ENCODE results near the gene TPSB2.
"Not testable (repeated sequence)": the region's sequence is repeated elsewhere in the genome, so short reads cannot be mapped to it uniquely, and the experiment has no call there.

TPSB2 gene

DNA sequence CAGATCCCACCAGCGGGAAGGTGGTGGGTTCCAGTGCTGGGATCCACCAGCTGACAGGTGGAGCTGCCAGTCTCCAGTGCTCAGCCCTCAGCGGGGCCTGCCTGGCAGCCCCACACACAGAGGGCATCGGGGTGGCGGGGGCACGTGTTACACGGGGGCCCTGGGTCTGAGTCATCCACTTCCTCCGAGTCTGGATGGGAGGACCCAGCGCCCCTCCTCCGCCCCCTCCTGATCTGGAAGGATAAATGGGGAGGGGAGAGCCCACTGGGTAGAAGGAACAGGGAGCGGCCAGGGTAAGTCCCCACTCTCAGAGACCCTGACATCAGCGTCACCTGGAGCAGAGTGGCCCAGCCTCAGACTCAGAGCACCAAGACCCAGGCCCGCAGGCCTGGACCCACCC lies 10.5 kb upstream of the TPSB2 start, which contains the start of gene TPSAB1:
TSS of gene TPSAB1 (plus strand) at position 270 of the 400 bp plus-strand sequence. CDS start 234 bp downstream, outside the sequence.
- not testable (repeated sequence) for DNase-seq (ENCODE audit: low read depth)

- DNase-seq (ENCODE audit: low read depth), result not testable (repeated sequence)
Measured at GRCh38 chr16:1239575-1239974, 9.6 kb upstream of the TPSB2 start.

DNA sequence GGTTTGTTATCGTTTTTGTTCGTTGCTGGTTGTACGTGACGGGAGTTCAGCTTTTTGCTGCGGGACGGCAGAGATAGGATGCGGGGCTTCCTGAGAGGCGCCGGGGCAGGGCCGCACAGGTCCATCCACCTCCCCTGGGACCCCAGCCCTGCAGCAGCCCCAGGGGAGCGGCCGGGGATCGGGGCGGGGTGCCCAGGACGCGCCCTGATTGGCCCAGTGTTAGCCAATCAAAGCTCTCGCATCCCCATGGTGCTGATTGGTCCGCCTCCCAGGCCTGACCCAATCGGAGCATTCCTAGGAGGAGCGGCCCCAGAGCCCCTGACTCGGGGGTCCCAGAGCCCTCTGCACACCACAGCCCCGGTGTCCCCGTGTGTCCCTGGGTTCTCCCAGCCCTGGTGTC lies 8.9 kb upstream of the TPSB2 start:
- DNase-seq (ENCODE audit: low read depth), result not testable (repeated sequence)

DNA sequence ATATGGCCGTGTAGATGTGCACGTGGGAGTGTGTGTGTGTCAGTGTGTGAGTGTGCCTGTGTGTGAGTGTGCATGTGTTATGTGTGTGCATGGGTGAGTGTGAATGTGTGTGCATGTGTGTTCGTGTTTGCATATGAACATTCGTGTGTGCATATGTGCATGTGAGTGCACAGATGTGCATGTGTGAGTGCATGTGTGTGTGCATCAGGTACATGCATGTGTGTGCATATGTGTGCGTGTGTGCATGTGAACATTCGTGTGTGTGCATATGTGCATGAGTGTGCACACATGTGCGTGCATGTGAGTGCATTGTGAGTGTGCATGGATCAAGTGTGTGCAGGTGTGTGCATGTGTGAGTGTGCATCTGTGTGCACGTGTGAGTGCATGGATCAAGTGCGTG lies 8.0 kb upstream of the TPSB2 start:
- DNase-seq (ENCODE audit: low read depth), result no peak

GRCh38 chr16:1236659-1237058 lies 6.7 kb upstream of the TPSB2 start:
- DNase-seq (ENCODE audit: low read depth), result not testable (repeated sequence)

DNA sequence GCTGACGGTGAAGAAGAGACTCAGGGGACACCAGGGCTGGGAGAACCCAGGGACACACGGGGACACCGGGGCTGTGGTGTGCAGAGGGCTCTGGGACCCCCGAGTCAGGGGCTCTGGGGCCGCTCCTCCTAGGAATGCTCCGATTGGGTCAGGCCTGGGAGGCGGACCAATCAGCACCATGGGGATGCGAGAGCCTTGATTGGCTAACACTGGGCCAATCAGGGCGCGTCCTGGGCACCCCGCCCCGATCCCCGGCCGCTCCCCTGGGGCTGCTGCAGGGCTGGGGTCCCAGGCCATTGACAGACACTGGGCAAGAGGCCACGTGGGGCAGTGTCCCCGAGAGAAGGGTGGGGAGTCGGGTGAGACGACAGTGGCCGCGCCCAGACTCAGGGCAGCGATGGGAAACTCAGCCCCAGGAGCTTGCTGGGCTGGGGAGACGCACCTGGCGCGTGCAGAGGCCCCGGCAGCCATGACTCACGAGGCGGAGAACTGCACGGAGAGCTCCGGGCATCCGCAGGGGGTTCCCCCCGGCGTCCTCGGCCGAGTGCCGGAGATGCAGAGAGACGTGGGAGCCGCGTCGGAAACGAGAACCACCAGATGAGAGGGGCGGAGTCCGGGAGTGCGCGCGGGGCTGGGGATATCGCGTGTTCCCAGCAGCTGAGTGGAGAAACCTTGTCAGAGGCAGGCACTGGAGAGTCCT lies 2.2 kb upstream of the TPSB2 start:
- DNase-seq (ENCODE audit: low read depth), result not testable (repeated sequence)

DNA sequence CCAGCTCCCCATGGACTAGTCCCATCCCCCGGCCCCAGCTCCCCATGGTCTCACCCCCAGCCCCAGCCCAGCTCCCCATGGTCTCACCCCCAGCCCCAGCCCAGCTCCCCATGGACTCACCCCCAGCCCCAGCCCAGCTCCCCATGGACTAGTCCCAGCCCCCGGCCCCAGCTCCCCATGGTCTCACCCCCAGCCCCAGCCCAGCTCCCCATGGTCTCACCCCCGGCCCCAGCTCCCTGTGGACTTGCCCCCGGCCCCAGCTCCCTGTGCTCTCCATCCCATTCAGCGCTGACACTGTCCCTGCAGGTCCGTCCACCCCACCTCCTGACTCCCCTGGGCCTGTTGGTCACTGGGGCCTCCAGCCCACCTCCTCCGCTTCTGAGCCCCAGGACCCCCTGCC lies 1.3 kb upstream of the TPSB2 start:
- not testable (repeated sequence) for DNase-seq (ENCODE audit: low read depth)

DNA sequence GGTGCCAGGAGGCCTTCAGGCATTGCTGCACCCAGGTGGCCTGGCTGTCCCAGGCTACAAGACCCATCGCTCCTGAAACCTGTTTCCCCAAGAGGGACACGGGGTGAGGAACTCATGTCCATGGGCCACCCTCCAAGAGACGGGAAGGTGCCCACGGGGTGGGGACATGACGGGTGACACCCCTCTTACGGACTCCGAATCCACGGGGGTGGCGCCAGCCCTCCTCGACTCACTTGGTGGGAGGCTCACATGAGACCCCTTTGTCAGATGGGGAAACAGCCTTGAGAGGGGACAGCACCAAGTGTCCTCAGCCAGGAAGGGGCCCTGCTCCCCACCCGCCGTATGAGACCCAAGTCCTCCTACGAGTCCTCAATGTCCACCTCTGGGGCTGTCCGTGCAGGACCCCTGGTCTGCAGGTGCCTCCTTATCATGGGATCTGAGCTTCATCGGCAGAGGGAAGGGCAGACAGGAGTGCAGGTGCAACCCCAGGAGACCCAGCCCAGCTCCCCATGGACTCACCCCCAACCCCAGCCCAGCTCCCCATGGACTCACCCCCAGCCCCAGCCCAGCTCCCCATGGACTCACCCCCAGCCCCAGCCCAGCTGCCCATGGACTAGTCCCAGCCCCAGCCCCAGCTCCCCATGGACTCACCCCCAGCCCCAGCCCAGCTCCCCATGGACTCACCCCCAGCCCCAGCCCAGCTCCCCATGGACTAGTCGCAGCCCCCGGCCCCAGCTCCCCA lies 658 bp upstream of the TPSB2 start:
- not testable (repeated sequence) for DNase-seq (ENCODE audit: low read depth)

DNA sequence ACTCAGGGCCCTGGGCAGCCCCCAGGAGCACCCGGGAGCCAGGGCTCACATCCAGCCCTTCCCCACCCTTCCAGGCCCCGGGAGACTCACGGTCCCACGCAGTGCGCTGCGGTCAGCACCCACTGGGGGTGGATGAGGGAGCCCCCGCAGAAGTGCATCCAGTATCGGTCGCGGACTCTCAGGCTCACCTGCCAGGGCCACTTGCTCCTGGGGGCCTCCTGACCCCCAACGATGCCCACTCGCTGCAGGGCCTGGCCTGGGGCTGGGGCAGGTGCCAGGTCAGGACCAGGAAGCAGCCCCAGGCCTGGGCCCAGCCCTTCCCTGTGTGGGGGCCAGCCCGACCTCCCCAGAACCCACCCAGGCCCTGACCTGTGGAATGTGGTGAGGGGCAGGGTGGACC lies 508 bp downstream of the TPSB2 start:
- not testable (repeated sequence) for DNase-seq (ENCODE audit: low read depth)

GRCh38 chr16:1228227-1228626 lies 1.8 kb downstream of the TPSB2 start:
- DNase-seq (ENCODE audit: low read depth), result not testable (repeated sequence)

- not testable (repeated sequence) for DNase-seq (ENCODE audit: low read depth)
Measured at GRCh38 chr16:1226692-1227091, 3.3 kb downstream of the TPSB2 start.

GRCh38 chr16:1225728-1226311 lies 4.2 kb downstream of the TPSB2 start:
- DNase-seq (ENCODE audit: low read depth), result not testable (repeated sequence)

- DNase-seq (ENCODE audit: low read depth), result no peak
Measured at GRCh38 chr16:1225051-1225451, 4.9 kb downstream of the TPSB2 start, which contains the start of gene TPSG1. Gene TPSG1, minus strand, starts transcription at chr16:1225268. Its CDS starts 16 bp downstream, at chr16:1225252.

DNA sequence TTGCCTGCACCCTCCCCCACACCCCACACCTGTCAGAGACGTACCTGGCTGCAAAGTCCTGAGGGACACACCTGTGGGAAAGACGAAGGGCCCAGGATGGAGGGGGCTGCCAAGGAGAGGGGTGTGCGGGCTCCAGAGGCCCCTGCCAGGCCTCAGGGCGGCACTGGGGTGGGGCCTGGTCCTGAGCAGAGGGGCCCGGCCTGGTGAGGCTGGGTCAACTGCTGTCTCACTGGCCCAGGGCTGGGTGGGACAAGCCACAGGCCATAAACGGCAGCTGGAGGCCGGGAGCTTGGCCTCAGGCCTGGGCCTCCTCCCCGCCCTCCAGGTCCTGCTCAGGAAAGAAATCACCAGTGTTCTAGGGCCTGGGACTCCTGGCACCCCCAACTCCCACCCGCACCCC lies 5.4 kb downstream of the TPSB2 start:
- no peak for DNase-seq (ENCODE audit: low read depth)

GRCh38 chr16:1223355-1224214 lies 6.4 kb downstream of the TPSB2 start:
- no peak for DNase-seq (ENCODE audit: low read depth)

- no peak for DNase-seq (ENCODE audit: low read depth)
Measured at GRCh38 chr16:1222553-1223354, 7.2 kb downstream of the TPSB2 start.

DNA sequence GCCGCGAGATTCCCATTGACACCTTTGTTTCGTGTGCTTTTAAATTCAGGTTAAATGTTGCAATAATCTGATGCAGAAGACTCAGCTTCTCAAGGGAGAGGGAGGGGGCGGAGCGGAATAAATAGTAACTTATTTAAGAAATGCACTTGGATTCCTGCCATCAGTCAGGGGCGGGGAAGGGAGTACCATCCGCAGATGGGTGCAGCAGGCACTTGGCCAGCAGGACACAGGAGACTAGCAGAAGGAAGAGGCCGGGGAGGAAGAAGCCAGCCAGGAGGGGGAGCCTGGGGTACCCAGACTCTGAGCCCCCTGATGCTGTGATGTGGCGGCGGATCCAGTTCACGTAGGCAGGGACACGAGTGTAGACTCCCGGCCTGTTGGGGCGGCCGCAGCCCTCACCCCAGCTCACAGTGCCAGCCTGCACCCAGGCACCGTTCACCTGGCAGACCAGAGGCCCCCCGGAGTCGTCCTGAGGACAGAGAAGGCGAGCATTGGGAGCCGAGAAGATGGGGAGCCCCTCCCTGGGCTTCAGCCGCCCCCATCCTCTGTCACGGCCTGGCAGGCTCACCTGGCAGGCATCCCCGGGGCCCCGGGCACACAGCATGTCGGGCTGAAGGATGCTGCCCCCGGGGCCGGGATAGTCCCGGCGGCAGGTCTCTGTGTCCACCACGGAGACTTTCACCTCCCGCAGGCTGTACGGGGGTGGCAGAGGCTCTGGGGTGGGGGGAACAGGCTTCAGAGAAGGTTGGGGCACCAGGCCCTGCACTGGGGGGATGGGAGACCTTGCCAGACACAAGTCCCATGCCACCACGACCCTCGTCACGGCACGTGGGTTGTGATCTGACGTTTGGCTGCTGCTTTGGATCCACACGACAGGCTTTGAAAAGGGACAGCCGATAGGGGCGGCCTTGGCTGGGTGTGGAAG lies 8.1 kb downstream of the TPSB2 start:
- no peak for DNase-seq (ENCODE audit: low read depth)

GRCh38 chr16:1220841-1221627 lies 8.9 kb downstream of the TPSB2 start:
- no peak for DNase-seq (ENCODE audit: low read depth)

GRCh38 chr16:1220098-1220728 lies 9.8 kb downstream of the TPSB2 start:
- no peak for DNase-seq (ENCODE audit: low read depth)
